Hepatic stellate cell (primary cell): ENCODE measurements around the gene SAFB2.

Experiments used
- DNase-seq: peaks from one replicate; pipeline ENCODE4 v3.0.0; 2011; ENCODE audit warnings: low spot score

Gene SAFB2

GRCh38 chr19:5579697-5580096 is 42.9 kb downstream of the SAFB2 start:
- no peak for DNase-seq

- DNase-seq, result no peak
Measured at GRCh38 chr19:5579286-5579685, 43.3 kb downstream of the SAFB2 start.

- DNase-seq, result peak; percentile 85
Measured at GRCh38 chr19:5578097-5578846, 44.3 kb downstream of the SAFB2 start.

- no peak for DNase-seq
Measured at GRCh38 chr19:5575590-5575989, 47.0 kb downstream of the SAFB2 start.

GRCh38 chr19:5572556-5573286 is 49.9 kb downstream of the SAFB2 start:
- no peak for DNase-seq

- DNase-seq, result no peak
Measured at GRCh38 chr19:5571777-5572176, 50.8 kb downstream of the SAFB2 start.

GRCh38 chr19:5567970-5568407 is 54.6 kb downstream of the SAFB2 start:
- DNase-seq, result no peak

- DNase-seq, result no peak
Measured at GRCh38 chr19:5567360-5567969, 55.1 kb downstream of the SAFB2 start, which contains the start of gene TINCR. Gene TINCR, minus strand, starts transcription at chr19:5567953.

- DNase-seq, result no peak
Measured at GRCh38 chr19:5564930-5565329, 57.6 kb downstream of the SAFB2 start.

GRCh38 chr19:5563935-5564612 is 58.5 kb downstream of the SAFB2 start:
- DNase-seq, result no peak

- no peak for DNase-seq
Measured at GRCh38 chr19:5563008-5563431, 59.6 kb downstream of the SAFB2 start.

GRCh38 chr19:5562280-5562679 is 60.3 kb downstream of the SAFB2 start:
- no peak for DNase-seq

- no peak for DNase-seq
Measured at GRCh38 chr19:5561559-5561958, 61.0 kb downstream of the SAFB2 start.

GRCh38 chr19:5560156-5560555 is 62.4 kb downstream of the SAFB2 start:
- DNase-seq, result no peak

- no peak for DNase-seq
Measured at GRCh38 chr19:5559804-5560133, 62.8 kb downstream of the SAFB2 start.

GRCh38 chr19:5558101-5558621 is 64.4 kb downstream of the SAFB2 start:
- DNase-seq, result no peak

- DNase-seq, result no peak
Measured at GRCh38 chr19:5557691-5558090, 64.9 kb downstream of the SAFB2 start.

GRCh38 chr19:5554828-5555227 is 67.7 kb downstream of the SAFB2 start:
- DNase-seq, result no peak

- DNase-seq, result no peak
Measured at GRCh38 chr19:5553892-5554291, 68.7 kb downstream of the SAFB2 start.

- peak; percentile 54 for DNase-seq
Measured at GRCh38 chr19:5547881-5548280, 74.7 kb downstream of the SAFB2 start.

- DNase-seq, result no peak
Measured at GRCh38 chr19:5545984-5546383, 76.6 kb downstream of the SAFB2 start.

GRCh38 chr19:5545051-5545450 is 77.5 kb downstream of the SAFB2 start:
- DNase-seq, result no peak
